ENCODE data around the gene PELO.

- TF ChIP-seq, protein P1, sequence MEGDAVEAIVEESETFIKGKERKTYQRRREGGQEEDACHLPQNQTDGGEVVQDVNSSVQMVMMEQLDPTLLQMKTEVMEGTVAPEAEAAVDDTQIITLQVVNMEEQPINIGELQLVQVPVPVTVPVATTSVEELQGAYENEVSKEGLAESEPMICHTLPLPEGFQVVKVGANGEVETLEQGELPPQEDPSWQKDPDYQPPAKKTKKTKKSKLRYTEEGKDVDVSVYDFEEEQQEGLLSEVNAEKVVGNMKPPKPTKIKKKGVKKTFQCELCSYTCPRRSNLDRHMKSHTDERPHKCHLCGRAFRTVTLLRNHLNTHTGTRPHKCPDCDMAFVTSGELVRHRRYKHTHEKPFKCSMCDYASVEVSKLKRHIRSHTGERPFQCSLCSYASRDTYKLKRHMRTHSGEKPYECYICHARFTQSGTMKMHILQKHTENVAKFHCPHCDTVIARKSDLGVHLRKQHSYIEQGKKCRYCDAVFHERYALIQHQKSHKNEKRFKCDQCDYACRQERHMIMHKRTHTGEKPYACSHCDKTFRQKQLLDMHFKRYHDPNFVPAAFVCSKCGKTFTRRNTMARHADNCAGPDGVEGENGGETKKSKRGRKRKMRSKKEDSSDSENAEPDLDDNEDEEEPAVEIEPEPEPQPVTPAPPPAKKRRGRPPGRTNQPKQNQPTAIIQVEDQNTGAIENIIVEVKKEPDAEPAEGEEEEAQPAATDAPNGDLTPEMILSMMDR (IDR thresholded peaks at IDR 0.05): no peak
- TF ChIP-seq POLR2A (IDR thresholded peaks at IDR 0.05): no peak
Observed at GRCh38 chr5:52772668-52773067, 15.0 kb upstream of the PELO start.

All from testis (tissue), 2 donors.